Midbrain (tissue), 1 donor: ENCODE measurements around the gene RHO.
"Not testable (repeated sequence)": the region's sequence is repeated elsewhere in the genome, so short reads cannot be mapped to it uniquely, and the experiment has no call there.

Source experiments
- DNase-seq: peaks from one replicate; lab custom pipeline; 2025; lab: John Stamatoyannopoulos, UW

The RHO gene

DNA sequence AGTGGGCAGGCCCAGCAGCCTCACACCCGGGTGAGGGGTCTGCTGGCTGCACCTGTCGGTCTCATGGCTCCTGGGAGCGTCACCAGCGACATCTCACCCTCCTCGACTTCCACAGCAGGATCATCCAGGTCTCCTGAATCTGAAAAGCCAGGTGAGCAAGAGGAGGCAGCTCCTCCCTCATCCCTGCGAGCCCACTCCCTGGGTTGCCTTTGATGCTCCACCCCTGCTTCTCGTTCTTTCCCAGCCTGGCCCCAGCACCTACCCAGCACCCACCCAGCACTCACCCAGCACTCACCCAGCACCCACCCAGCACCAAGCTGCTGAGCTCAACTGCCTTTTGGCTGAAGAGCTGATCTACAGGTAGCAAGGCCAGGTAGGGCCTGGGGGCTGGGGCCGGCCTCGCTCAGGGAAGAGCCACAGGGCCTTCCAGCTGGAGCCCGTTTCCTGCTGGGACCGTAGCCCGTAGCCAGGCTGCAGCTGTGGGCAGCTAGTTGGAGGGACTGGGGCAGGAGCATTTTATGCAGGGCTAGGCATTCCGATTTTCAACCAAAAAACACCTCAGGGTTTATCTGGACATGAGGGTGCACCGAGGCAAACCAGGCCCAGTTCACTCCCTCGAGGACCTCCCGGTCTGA is 14.8 kb downstream of the RHO start, which contains the start of gene H1-8:
H1-8 (plus strand) TSS at position 20 of the 635 bp plus-strand sequence; CDS start at position 64, 44 bp downstream.
- DNase-seq: no peak

DNA sequence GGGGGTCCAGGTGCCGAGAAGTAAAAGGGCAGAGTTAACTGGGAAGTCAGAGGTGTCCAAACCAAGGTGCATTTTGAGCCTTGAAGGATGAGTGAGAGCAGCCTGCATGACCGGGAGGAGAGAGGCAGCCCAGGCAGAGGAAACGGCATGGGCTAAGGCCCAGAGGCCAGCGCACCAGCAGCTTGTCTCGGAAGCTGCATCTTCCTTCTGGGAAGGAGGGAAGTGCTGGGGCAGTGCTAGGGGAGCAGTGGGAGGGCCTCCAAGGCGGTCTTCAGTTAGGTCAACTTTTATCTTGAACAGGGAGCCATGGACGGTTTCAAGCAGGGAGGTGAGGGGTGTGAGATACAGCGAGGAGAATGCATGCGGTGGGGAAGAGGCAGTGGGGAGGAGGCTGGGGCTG is 15.6 kb downstream of the RHO start:
- no peak for DNase-seq

DNA sequence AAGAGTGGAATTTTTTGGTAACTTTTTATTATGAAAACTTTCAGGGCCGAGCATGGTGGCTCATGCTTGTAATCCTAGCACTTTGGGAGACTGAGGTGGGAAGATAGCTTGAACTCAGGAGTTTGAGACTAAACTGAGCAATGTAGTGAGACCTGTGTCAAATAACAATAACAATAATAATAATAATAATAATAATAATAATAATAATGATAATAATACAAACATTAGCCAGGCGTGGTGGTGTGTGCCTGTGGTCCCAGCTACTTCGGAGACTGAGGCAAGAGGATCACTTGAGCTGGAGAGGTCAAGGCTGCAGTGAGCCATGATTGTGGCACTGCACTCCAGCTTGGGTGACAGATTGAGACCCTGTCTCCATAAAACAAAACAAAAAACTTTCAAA is 17.5 kb downstream of the RHO start:
- DNase-seq: not testable (repeated sequence)

DNA sequence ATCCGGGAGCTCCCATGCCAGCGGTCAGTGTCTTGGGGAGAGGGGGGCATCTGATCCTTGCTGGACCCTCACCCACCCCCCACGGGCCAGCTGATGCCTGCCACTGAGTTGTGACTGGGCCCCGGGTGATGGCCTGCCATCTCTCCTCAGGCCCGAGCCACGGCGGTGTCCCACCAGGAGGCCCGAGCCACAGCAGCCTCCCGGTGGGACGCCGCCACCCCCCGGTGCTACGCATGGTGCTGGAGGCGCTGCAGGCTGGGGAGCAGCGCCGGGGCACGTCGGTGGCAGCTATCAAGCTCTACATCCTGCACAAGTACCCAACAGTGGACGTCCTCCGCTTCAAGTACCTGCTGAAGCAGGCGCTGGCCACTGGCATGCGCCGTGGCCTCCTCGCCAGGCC is 18.8 kb downstream of the RHO start:
- DNase-seq: no peak

DNA sequence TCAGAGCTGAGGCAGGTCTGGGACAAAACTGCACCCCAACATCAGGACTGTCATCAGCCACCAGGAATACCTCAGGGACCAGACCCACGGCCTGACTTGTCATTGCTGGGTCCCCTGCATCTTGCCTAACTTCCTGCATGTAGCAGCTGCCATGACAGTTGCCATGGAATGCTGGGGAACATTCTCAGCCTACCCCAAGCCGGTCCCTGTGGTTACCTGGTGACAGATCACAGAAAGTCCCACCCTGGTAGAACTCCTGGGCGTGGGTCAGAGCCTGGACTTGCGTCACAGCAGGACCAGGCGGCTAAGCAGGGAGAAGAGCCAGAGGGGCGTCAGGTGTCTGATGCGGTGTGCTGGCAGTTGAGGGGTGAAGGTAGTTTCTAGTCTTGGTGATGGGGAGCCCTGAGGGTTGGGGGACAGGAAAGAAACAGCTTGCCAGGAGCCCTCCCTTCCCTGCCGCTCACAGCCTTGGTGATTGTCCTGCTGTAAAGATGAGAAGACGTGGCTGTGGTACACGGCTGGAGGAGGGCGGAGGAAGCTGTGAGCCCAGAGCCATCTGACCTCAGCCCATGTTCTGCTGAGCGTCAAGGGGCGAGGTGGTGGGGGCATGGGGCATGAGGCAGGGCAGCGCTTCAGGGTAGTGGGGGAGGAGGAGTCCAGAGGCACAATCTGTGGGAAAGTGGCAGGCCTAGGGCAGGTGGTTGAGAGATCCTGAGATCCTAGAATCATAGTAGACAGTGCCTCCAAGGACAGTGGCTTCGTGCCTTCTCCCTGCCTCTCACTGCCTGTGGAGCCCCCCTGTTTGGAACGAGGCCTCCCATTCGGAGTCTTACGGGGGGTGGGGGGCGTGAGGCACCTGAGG is 19.9 kb downstream of the RHO start:
- no peak for DNase-seq

DNA sequence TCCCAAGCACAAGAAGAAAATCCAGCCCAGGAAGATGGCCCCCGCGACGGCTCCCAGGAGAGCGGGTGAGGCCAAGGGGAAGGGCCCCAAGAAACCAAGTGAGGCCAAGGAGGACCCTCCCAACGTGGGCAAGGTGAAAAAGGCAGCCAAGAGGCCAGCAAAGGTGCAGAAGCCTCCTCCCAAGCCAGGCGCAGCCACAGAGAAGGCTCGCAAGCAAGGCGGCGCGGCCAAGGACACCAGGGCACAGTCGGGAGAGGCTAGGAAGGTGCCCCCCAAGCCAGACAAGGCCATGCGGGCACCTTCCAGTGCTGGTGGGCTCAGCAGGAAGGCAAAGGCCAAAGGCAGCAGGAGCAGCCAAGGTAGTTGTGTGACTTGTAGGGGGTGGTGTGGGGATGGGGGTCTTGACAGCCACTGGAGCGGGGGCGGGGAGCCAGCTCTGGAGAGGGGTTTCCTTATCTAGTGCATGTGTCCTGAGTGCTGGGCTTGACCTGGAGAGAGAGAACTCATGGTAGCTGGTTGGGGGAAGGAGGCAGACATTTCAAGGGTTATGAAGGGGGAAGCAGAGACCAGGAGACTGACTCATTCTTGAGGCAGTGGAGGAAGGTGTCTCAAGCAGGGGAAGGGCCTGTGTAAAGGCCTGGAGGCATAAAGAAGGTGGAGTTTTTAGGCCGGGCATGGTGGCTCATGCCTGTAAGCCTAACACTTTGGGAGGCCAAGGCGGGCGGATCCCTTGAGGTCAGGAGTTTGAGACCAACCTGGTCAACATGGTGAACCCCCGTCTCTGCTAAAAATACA is 20.8 kb downstream of the RHO start:
- no peak for DNase-seq

DNA sequence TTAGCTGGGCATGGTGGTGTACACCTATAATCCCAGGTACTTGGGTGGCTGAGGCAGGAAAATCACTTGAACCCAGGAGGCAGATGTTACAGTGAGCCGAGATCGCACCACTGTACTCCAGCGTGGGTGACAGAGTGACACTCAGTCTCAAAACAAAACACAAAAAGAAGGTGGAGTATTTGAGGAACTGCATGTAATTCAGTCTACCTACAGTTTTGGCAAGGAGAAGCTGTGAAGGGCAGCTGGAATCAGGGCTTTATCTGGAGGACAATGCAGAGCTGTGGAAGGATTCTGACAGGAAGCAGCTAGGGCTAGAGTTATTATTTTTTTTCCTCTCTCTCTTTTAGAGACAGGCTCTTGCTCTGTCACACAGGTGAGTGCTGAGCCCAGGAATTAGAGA is 21.4 kb downstream of the RHO start:
- DNase-seq: no peak

DNA sequence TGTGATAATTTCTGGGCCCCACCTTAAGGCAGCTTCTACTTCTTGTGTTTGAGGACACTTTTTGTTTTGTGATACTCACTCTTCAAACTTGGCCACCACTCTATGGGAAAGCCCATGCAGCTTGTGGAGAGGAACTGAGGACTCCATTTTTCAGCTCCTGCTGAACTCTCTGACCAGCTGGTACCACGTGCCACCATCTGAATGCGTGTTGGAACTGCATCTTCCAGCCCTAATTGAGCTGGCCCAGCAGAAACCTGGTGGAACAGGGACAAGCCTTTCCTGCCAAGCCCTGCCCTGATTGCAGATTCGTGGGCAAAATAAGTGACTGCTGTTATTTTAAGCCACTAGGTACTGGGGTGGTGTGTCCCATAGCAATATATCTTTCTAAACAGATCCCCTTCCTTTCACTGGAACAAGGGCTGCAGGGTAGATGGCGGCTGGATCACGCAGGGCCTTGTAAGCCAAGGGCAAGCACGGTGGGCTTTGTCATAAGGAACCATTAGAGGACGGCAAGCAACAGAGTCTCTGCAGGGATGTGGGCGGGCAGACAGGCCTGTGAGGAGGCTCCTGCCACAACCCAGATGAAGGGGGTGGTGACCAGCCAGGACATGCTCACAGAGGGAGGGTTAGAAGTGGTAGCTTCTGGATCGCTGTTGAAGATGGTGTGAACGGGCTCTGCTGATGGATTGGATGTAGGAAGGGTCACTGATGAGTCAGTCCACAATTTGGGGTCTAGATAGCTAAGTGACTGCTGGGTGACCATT is 24.0 kb downstream of the RHO start:
- no peak for DNase-seq

DNA sequence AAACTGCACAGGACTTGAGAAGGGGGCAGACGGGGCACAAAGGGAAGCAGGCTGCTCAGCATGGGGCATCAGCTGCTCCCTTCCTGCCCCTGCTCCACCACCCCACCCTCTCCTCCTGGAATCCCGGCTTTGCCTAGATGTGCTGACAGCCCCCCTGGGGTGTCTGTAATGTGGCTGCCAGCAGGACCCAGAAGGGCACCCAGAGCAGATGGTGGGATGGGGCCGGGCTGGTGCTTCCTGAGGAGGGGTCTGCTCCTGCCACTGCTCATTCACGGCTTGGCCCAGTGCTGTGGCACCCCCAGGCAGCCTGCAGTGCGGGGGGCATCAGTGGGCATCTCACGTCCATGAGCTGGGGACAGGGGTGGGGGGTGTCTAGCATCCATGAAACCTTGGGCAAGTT is 24.7 kb downstream of the RHO start:
- no peak for DNase-seq

DNA sequence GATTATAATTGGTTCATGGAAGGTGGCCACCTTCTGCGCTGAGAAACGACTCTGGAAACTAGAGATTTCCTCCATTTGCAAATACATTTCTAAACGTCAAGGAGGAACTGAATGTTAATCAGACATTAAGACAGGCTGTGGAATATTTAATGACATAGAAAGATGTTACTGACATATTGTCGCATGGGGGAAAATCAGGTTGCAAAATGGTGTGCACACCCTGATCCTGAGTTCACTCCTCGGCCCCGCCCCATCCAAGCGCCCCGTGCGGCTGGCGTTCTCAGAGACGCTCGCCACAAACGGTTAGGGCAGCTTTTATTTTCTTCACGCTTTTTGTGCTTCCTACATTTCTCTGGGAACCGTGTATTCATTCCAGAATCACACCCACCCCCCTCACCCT is 25.3 kb downstream of the RHO start:
- DNase-seq: no peak

DNA sequence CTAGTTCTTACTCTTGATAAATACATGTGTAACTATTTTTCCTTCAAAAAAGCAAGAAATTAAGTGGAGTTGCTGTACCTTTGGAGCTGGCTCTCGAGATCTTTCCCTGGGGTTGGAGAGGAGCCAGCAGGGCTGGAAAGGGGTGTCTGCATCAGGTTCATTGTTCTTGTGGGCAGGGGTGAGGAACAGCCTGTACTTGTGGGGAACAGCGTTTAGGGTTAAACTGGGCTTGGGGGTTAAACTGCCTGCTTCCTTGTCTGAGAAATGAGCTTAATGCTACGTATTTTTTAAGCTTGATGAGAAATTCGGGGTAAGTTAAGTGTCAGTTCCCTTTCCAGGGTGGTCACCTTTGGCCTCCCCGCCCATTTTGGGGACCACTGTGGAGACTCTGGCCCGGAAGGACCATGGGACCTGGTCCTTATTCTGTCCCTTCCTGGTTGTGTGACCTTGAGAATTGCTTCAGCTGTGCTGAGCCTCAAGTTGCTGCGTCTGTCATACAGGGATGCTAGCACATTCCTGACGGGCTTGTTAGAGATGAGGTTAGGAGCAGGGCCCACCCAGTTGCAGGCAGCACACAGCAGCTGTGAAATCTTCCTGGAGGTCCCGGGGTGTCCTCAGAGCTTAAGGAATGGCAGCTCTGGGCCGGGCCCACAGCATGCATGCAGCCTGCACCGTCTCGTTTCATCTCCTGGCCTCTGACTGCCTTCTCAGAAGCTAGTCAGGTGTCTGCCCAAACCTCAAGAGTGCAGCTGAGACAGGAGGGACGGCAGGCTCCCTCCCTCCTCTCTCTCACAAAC is 26.1 kb downstream of the RHO start:
- DNase-seq: no peak

DNA sequence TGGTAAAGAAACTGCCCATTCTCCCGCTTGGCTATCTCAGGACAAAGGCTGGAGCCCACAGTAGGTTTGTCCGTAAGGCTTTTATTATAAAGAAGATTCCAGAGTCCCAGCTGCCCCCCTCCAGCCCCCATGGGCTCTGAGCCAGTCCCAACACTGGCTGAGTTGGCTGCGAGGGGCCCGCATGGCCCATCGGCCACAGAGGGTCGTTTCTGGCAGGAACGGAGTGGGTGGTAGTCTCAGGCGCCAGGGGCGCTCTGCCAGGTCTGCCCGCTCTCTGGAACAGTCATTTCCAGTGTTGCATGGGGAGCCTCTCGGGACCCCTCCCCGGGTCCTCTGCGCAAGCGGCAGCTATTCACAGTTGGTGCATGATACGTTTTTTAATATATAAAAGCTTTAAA is 26.7 kb downstream of the RHO start:
- DNase-seq: no peak

DNA sequence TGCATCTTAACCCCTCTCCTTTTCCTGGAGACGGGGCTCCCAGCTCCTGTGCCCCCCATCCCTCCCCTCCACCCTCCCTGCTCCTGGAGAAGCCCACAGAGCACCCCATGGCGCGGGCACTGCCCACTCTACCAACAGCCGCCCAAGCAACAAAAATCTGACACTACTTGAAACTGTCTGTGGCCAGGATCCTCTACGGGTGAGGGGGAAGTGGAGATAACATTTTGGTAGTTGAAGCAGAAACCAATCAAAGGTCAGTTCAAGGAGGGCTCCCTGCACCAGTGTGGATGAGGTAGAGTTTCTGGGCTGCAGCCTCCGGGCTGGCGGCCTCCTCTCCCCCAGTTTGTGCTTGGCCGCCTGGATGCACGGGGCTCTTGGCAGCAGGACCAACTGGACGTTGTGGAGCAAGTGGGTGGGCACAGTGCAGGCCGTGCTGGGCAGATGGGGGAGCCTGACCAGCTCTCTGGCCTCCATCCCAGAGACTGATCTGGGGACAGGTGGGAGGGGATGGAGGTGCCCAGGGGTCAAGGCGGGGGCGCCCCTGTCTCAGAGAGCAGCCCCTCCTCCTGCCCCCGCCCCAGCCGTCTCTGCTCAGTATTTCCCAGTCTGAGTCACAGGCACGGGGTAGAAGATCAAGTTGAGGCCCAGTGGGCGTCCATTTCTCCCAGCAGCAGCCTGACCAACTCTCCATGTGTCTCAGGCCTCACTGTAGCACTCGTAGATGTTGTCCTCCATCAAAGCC is 27.3 kb downstream of the RHO start:
- DNase-seq: no peak

DNA sequence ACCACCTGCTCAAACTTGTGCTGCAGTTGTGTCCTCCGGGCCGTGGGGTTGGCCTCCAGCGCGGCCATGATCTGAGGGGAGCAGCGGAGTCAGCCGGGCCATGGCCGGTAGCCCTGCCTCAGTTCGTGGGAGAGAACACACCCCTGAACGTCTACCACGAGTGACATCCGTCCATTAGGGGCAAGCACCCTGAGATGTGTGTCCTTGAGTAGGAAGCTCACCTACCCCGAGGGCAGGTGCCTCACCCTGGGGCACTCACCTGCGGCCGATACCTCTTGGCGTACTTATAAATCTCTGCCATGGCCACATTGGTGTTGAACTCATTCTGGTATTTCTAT is 27.9 kb downstream of the RHO start:
- no peak for DNase-seq

DNA sequence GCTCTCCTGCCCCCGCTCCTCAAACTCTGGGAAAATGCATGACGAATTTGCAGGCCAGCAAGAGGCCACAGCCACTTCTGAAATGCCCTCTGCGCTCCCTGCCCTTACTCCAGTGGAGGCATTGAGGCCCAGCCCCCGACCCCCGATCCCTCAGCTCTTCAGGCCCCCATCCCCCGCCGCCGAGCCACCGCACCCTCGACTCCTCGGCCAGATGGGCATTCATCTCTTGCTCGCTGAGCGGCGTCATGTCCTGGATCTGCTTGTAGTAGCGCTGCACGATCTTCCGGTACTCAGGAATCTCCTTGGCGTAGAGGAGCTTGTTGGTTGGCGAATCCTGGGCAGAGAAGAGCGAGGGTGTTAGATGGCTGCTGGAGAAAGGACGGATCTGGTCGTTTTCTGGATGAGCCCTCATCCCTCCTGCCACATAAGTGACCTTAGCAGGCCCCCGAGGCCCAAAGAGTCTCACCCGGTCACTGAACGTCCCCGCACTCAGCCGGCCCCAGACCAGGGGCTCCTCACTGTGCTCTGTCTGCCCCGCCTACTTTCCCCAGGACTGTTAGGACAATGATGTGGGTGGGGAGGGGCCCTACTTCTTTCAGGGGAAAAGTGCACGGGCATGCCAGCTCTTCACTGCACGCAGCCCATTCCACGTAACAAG is 28.6 kb downstream of the RHO start:
- DNase-seq: no peak

DNA sequence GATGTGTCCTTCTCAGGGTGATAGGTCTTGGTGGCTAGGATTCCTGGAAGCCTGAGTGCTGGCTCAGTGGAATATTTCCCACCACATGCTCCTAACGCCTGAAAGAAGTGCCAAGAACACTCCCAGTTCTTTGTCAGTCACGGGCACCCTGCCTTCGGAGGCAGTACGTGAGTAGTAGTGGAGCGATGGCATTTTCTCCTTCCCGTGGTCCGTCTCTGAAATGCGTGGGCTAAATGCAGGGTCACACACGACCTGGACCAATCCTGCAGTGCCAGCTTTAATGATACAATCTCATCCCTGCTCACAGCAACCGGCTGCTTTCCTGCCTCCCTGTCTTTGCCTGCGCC is 29.1 kb downstream of the RHO start:
- no peak for DNase-seq

DNA sequence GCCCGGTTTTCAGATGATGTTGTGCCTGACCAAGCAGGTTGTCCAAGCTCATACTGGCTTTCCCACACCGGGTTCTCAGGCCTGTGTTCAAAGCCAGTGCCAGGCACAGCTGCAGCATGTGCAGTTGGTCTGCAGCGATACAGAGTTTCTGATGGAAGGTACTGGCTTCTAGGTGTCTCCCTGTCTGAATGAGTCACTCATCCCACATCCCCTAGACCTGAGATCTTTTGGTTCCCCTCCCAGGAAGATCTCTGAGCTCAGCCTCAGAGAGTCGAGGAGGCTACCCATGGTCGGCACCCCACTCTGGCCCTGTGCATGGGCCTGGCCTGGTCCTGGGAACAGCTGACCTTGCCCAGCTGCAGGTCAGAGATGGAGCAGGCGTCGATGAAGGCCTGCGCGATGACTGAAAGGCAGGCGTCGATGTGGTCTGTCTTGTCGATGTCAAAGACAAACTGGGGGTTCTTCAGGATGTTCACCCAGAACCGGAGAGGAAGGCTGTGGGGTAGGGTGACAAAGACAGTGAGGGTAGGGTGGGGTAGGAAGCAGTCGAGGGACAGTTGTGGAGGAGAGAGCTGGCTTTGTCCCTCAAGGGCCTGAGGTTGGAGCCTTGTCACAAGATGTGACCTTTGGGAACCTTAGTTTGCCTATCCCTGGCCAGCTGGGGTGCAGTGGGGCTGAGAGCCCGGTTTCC is 29.8 kb downstream of the RHO start:
- DNase-seq: no peak

DNA sequence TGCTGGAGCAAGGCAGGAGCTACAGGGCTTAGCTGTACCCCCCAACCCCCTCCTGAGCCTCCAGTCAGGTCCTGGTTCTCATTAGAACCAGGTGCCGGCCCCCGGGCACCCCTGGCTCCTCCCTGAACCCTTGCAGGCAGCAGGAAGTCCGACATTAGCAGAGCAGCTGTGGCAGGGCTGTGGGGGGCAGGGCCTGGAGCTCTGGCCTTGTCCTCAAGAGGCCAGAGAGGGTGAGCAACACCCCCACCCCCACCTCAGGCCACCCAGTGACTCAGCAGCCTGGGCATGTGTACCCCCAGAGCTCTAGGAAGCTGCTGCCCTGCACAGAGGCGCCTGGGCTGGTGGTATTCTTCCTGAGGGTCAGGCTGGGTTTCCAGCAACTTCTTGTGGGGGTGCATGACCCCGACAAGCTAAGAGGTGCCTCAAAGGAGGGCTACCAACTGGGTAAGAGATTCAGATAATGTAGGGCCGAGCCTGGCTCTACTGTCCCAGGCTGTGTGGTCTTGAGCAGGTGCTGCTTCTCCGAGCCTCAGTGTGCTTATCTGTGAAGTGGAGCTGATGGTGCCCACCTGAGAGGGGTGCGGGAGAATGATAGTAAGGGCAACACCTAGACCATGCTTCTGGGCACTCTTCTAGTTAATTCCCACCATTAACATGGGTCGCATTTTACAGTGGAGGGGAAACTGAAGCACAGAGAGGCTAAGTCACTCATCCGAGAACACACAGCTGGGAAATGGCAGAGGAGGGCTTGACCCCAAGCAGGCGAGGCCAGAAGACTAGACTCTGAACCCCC is 30.5 kb downstream of the RHO start:
- no peak for DNase-seq
